ENCODE results near the gene RBM48. TPM values are rescaled to one million over a fixed set of nuclear protein-coding genes. Genes with fewer than 3 reads are reported as not detected.

The RBM48 gene
- total and polyA plus RNA-seq, 2 of the 13 experiments (the other 11 are each of a cell fraction or from before 2014, with no cell fraction given) = 7.2 to 12.2 TPM

GRCh38 chr7:92547579-92547978 lies 19.0 kb downstream of the RBM48 start (continued):
- no peak for TF ChIP-seq PAXIP1 (CRISPR knock-in tag; conservative IDR thresholded peaks at IDR 0.05)

- ATAC-seq = no peak
- H3K9me3 ChIP-seq (ENCODE audit: low read length) = no peaks in the 10 kb centered on the region
- DNase-seq (ENCODE audit: low spot score) = no peak
- no peak for FAIRE-seq
- intact Hi-C loops (cut with micrococcal nuclease; ENCODE audit: unreplicated experiment) (no loop called here), in situ Hi-C loops (cut with HindIII; ENCODE audit: extremely low pct_ligation_motif_present, low pct_unique_long_range_greater_than_20kb) (no loop called here)
- ChIA-PET CTCF (ENCODE audit: low intra/inter-chr PET ratio, low total read pairs) (no interaction called here), POLR2A (no interaction called here)
- TF ChIP-seq MXD4 (CRISPR knock-in tag; IDR thresholded peaks at IDR 0.05) (no peak), KLF11 (CRISPR knock-in tag; IDR thresholded peaks at IDR 0.05) (no peak), ZNF138 (CRISPR knock-in tag; IDR thresholded peaks at IDR 0.05; ENCODE audit: low read depth) (no peak), ARID4A (CRISPR knock-in tag; IDR thresholded peaks at IDR 0.05; ENCODE audit: borderline replicate concordance) (no peak), IRX3 (CRISPR knock-in tag; IDR thresholded peaks at IDR 0.05; ENCODE audit: borderline replicate concordance, low read depth) (no peak), HMG20B (CRISPR knock-in tag; conservative IDR thresholded peaks at IDR 0.05) (no peak), RARA (CRISPR knock-in tag; IDR thresholded peaks at IDR 0.05) (no peak)
- TF ChIP-seq, protein P1, sequence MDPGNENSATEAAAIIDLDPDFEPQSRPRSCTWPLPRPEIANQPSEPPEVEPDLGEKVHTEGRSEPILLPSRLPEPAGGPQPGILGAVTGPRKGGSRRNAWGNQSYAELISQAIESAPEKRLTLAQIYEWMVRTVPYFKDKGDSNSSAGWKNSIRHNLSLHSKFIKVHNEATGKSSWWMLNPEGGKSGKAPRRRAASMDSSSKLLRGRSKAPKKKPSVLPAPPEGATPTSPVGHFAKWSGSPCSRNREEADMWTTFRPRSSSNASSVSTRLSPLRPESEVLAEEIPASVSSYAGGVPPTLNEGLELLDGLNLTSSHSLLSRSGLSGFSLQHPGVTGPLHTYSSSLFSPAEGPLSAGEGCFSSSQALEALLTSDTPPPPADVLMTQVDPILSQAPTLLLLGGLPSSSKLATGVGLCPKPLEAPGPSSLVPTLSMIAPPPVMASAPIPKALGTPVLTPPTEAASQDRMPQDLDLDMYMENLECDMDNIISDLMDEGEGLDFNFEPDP (CRISPR knock-in tag; conservative IDR thresholded peaks at IDR 0.05) = no peak
- H3K36me3 ChIP-seq (replicated peaks in 1 of 2; ENCODE audit: control insufficient read depth in 1 of 2, insufficient read depth in 2 of 2, low read length in 2 of 2) = no peaks in the 10 kb centered on the region
- no peak overlapping the region for H3K9ac ChIP-seq (ENCODE audit: insufficient read depth, low read depth, low read length)
- H3K4me3 ChIP-seq (replicated peaks in 1 of 3; ENCODE audit: insufficient read depth in 1 of 3, low read depth in 2 of 3, low read length in 3 of 3) = no peak overlapping the region
- H3K79me2 ChIP-seq (ENCODE audit: insufficient read depth, low read length) = no peaks in the 10 kb centered on the region
- no TSS peak for BruUV-seq (replicated peaks)
- H4K20me1 ChIP-seq (ENCODE audit: insufficient read depth, low read length) = no peaks in the 10 kb centered on the region
- no peaks in the 10 kb centered on the region for H3K27me3 ChIP-seq (ENCODE audit: control insufficient read depth in 1 of 2, insufficient read depth in 2 of 2, low read length in 2 of 2)
- WGBS (ENCODE audit: low lambda C conversion rate) = 39% methylated on average over 4 of the region's 4 CpGs
- H2AFZ ChIP-seq (ENCODE audit: low read length) = no peak overlapping the region
- H3K4me1 ChIP-seq (ENCODE audit: insufficient read depth, low read length) = no peaks in the 10 kb centered on the region
- H3K4me2 ChIP-seq (ENCODE audit: low read depth, low read length) = no peak overlapping the region
- no peak overlapping the region for H3K27ac ChIP-seq (ENCODE audit: extremely low read length, insufficient read depth, low read length)
Measured at GRCh38 chr7:92550194-92550593, 21.6 kb downstream of the RBM48 start.
